ENCODE measurements around the gene MAP4.

DNA sequence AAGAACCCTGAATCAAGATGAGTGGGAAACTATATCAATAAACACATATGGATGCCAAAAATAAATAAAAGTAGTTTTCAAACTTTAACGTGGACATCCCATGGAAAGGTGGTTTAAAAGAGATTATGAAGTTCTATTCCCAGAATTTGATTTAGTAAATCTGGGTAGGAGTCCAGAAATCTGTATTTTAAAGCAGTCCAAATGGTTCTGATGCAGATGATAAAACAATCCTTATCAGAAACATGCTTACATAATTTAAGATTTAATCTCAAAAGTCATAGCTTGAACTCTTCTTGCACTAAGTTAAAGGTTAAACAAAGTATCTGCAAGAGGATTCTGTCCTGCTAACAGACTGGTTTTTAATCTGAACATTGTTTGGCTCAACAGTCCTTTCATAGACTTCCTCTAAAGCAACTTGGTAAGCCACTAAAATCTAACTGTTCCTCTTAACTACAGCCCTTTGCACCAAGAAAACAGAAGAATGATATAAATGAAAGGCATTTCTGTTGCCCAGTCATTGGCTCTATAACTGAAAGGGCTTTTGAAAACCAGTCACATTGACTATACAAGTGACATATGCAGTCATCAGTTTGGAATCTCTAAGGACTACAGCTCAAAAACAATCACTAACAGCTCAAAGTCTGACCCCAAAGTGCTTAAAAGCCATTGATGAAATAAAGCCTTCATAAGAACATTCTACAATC, 23.4 kb upstream of the MAP4 start:
- no peak for TF ChIP-seq SNAI2 (CRISPR knock-in tag; IDR thresholded peaks at IDR 0.05)
- TF ChIP-seq ZNF8 (CRISPR knock-in tag; IDR thresholded peaks at IDR 0.05) = no peak
- no peak for TF ChIP-seq ARNTL (CRISPR knock-in tag; IDR thresholded peaks at IDR 0.05; ENCODE audit: borderline replicate concordance, low read depth)
- TF ChIP-seq BACH2 (CRISPR knock-in tag; IDR thresholded peaks at IDR 0.05; ENCODE audit: borderline replicate concordance) = no peak
- no peak for TF ChIP-seq ZC3H10 (CRISPR knock-in tag; IDR thresholded peaks at IDR 0.05)
- no peak for TF ChIP-seq PATZ1 (CRISPR knock-in tag; IDR thresholded peaks at IDR 0.05; ENCODE audit: borderline replicate concordance)
- no peak for TF ChIP-seq ZFP3 (CRISPR knock-in tag; IDR thresholded peaks at IDR 0.05)
- TF ChIP-seq, protein P1, sequence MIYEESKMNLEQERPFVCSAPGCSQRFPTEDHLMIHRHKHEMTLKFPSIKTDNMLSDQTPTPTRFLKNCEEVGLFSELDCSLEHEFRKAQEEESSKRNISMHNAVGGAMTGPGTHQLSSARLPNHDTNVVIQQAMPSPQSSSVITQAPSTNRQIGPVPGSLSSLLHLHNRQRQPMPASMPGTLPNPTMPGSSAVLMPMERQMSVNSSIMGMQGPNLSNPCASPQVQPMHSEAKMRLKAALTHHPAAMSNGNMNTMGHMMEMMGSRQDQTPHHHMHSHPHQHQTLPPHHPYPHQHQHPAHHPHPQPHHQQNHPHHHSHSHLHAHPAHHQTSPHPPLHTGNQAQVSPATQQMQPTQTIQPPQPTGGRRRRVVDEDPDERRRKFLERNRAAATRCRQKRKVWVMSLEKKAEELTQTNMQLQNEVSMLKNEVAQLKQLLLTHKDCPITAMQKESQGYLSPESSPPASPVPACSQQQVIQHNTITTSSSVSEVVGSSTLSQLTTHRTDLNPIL (CRISPR knock-in tag; IDR thresholded peaks at IDR 0.05; ENCODE audit: low read depth) = no peak; the same call in 1 of the 2 replicates
- no peak for TF ChIP-seq OSR1 (CRISPR knock-in tag; IDR thresholded peaks at IDR 0.05)
